Rectal smooth muscle tissue (tissue), 1 donor: ENCODE results near the gene R3HDM2.

ENCODE experiments used
- H3K27ac ChIP-seq: one replicate; pipeline ENCODE4 v1.7.0; 2013; ENCODE audit warnings: low read depth, low read length, inconsistent platforms
- H3K27me3 ChIP-seq: one replicate; pipeline ENCODE4 v1.7.0; 2013; ENCODE audit warnings: low read length; ENCODE audit not compliant: control insufficient read depth, insufficient read depth
- H3K36me3 ChIP-seq: one replicate; pipeline ENCODE4 v1.7.0; 2013; ENCODE audit warnings: low read length; ENCODE audit not compliant: control insufficient read depth, insufficient read depth
- H3K4me1 ChIP-seq: one replicate; pipeline ENCODE4 v1.7.0; 2013; ENCODE audit warnings: low read length; ENCODE audit not compliant: control insufficient read depth, insufficient read depth
- H3K4me3 ChIP-seq: one replicate; pipeline ENCODE4 v1.7.0; 2013; ENCODE audit warnings: low read length
- H3K9ac ChIP-seq: one replicate; pipeline ENCODE4 v1.7.0; 2013; ENCODE audit warnings: low read length

The R3HDM2 gene

GRCh38 chr12:57272337-57273151 lies 158.3 kb downstream of the R3HDM2 start:
- peaks cover 27% of the 10 kb centered on the region for H3K36me3 ChIP-seq
- no peak overlapping the region for H3K27ac ChIP-seq
- H3K9ac ChIP-seq, result no peak overlapping the region
- H3K27me3 ChIP-seq, result no peaks in the 10 kb centered on the region
- no peak overlapping the region for H3K4me3 ChIP-seq
- no peaks in the 10 kb centered on the region for H3K4me1 ChIP-seq

- Histone ChIP-seq H3K4me1 (no peaks in the 10 kb centered on the region), H3K9ac (no peak overlapping the region), H3K27ac (no peak overlapping the region), H3K4me3 (no peak overlapping the region), H3K36me3 (peaks cover 31% of the 10 kb centered on the region), H3K27me3 (no peaks in the 10 kb centered on the region)
Observed at GRCh38 chr12:57270966-57271470, 159.8 kb downstream of the R3HDM2 start.

GRCh38 chr12:57268264-57268663 lies 162.6 kb downstream of the R3HDM2 start:
- Histone ChIP-seq H3K36me3 (peaks cover 29% of the 10 kb centered on the region), H3K9ac (no peak overlapping the region), H3K4me1 (no peaks in the 10 kb centered on the region), H3K4me3 (no peak overlapping the region), H3K27ac (no peak overlapping the region), H3K27me3 (no peaks in the 10 kb centered on the region)

- no peaks in the 10 kb centered on the region for H3K4me1 ChIP-seq
- H3K9ac ChIP-seq, result no peak overlapping the region
- H3K36me3 ChIP-seq, result peaks cover 21% of the 10 kb centered on the region
- no peak overlapping the region for H3K4me3 ChIP-seq
- no peaks in the 10 kb centered on the region for H3K27me3 ChIP-seq
- H3K27ac ChIP-seq, result no peak overlapping the region
Observed at GRCh38 chr12:57266681-57267080, 164.2 kb downstream of the R3HDM2 start.

GRCh38 chr12:57263096-57263495 lies 167.7 kb downstream of the R3HDM2 start:
- no peak overlapping the region for H3K27ac ChIP-seq
- H3K36me3 ChIP-seq, result peaks cover 28% of the 10 kb centered on the region
- no peak overlapping the region for H3K9ac ChIP-seq
- H3K27me3 ChIP-seq, result no peaks in the 10 kb centered on the region
- no peak overlapping the region for H3K4me3 ChIP-seq
- H3K4me1 ChIP-seq, result no peaks in the 10 kb centered on the region

- H3K27ac ChIP-seq, result no peak overlapping the region
- H3K36me3 ChIP-seq, result peaks cover 32% of the 10 kb centered on the region
- H3K9ac ChIP-seq, result no peak overlapping the region
- H3K27me3 ChIP-seq, result no peaks in the 10 kb centered on the region
- no peak overlapping the region for H3K4me3 ChIP-seq
- no peaks in the 10 kb centered on the region for H3K4me1 ChIP-seq
Observed at GRCh38 chr12:57262126-57262822, 168.6 kb downstream of the R3HDM2 start.

GRCh38 chr12:57261428-57261865 lies 169.4 kb downstream of the R3HDM2 start:
- H3K4me3 ChIP-seq, result no peak overlapping the region
- no peaks in the 10 kb centered on the region for H3K27me3 ChIP-seq
- H3K9ac ChIP-seq, result no peak overlapping the region
- peaks cover 29% of the 10 kb centered on the region for H3K36me3 ChIP-seq
- no peak overlapping the region for H3K27ac ChIP-seq
- H3K4me1 ChIP-seq, result no peaks in the 10 kb centered on the region

- Histone ChIP-seq H3K27me3 (no peaks in the 10 kb centered on the region), H3K36me3 (peaks cover 33% of the 10 kb centered on the region), H3K4me1 (no peaks in the 10 kb centered on the region), H3K4me3 (no peak overlapping the region), H3K27ac (no peak overlapping the region), H3K9ac (no peak overlapping the region)
Observed at GRCh38 chr12:57260366-57260765, 170.5 kb downstream of the R3HDM2 start.

- no peak overlapping the region for H3K4me3 ChIP-seq
- no peaks in the 10 kb centered on the region for H3K27me3 ChIP-seq
- peaks cover 33% of the 10 kb centered on the region for H3K36me3 ChIP-seq
- no peak overlapping the region for H3K27ac ChIP-seq
- H3K9ac ChIP-seq, result no peak overlapping the region
- no peaks in the 10 kb centered on the region for H3K4me1 ChIP-seq
Observed at GRCh38 chr12:57258977-57259970, 171.6 kb downstream of the R3HDM2 start.

GRCh38 chr12:57255916-57256315 lies 174.9 kb downstream of the R3HDM2 start:
- H3K36me3 ChIP-seq, result peaks cover 31% of the 10 kb centered on the region

GRCh38 chr12:57254506-57255280 lies 176.2 kb downstream of the R3HDM2 start:
- H3K4me3 ChIP-seq, result no peak overlapping the region
- H3K27ac ChIP-seq, result no peak overlapping the region
- H3K36me3 ChIP-seq, result peaks cover 25% of the 10 kb centered on the region
- H3K9ac ChIP-seq, result no peak overlapping the region
- H3K4me1 ChIP-seq, result no peaks in the 10 kb centered on the region
- H3K27me3 ChIP-seq, result no peaks in the 10 kb centered on the region

More at GRCh38 chr12:57255916-57256315, 174.9 kb downstream of the R3HDM2 start:
- Histone ChIP-seq H3K27me3 (no peaks in the 10 kb centered on the region), H3K9ac (no peak overlapping the region), H3K4me3 (no peak overlapping the region), H3K27ac (no peak overlapping the region), H3K4me1 (no peaks in the 10 kb centered on the region)
